Measurements from ENCODE around the gene AMBP. TPM values are rescaled to one million over a fixed set of nuclear protein-coding genes. Genes with fewer than 3 reads are reported as not detected.

Gene AMBP
- total RNA-seq, 1 donor from 2014 or later: under 0.01 TPM

DNA sequence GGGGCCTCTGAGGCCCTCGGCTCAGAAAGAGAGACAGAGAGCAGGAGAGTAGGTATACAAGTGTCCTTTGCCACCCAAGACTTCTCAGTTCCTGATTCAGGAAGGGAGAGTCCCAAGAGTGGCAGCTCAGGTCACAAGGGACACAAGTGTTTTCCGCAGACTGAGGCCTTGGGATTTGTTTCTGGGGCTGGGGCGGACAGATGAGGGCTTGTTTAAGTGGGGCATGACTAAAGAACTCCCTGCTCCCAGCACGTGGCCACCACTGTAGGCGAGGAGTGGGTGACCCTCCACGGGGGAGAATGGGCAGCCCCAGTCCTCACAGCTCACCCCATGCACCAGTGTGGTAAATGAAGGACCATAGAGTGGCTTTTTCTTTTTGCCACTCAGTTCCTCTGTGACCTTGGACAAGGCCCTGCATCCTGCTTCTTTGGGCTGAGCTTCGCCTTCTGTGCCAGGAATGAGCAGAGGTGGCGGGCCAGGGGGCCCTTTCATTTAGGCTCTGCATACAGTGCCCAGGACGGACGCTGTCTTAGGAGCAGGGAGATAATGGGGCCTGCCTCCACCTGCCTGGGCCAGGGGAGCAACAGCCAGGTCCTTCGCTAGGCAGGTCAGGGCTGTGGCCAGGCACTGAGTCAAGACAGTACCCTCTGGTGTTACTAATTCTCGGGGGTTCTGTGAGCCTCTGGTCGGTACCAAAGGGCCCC lies 50.8 kb downstream of the AMBP start:
- H3K9ac ChIP-seq (ENCODE audit: low read depth in 1 of 3, low read length in 3 of 3): no peak overlapping the region
- H3K4me3 ChIP-seq (ENCODE audit: low read length in 3 of 3): no peak overlapping the region
- peaks cover 0 to 7% (median 3%) of the 10 kb centered on the region in 3 donors for H3K9me3 ChIP-seq (ENCODE audit: control insufficient read depth in 3 of 3, low read length in 3 of 3)
- H3K27ac ChIP-seq (ENCODE audit: low read depth, low read length): no peak overlapping the region
- no peaks in the 10 kb centered on the region for H3K27me3 ChIP-seq (ENCODE audit: control insufficient read depth in 3 of 3, insufficient read depth in 3 of 3, low read length in 3 of 3)
- H3K36me3 ChIP-seq (ENCODE audit: control insufficient read depth in 3 of 3, insufficient read depth in 3 of 3, low read length in 3 of 3): peaks cover 0 to 26% (median 6%) of the 10 kb centered on the region in 3 donors
- H3K4me1 ChIP-seq (ENCODE audit: control insufficient read depth in 3 of 3, insufficient read depth in 3 of 3, low read length in 3 of 3): no peaks in the 10 kb centered on the region

DNA sequence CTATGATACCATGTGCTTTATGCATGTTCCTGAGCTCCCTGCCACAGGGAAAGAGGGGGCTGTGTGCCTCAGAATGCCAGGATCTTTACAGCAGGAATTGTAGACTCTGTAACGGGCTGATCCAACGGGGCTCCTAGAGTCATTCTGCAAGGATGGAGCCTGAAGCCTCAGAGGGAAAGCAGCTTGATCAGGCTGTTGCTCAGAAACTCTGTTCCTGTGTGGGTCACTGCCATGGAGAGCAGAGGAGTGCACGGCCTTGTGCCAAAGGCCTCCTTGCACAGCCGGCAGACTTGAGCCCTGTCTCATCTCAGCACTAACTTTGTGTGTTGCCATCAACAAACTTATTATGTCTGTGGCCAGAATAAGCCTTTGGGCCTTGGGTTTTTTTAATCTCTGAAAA lies 51.8 kb downstream of the AMBP start:
- H3K9ac ChIP-seq (ENCODE audit: low read depth in 1 of 3, low read length in 3 of 3): no peak overlapping the region
- no peak overlapping the region for H3K4me3 ChIP-seq (ENCODE audit: low read length in 3 of 3)
- peaks cover 0 to 30% (median 6%) of the 10 kb centered on the region in 3 donors for H3K36me3 ChIP-seq (ENCODE audit: control insufficient read depth in 3 of 3, insufficient read depth in 3 of 3, low read length in 3 of 3)
- H3K27me3 ChIP-seq (ENCODE audit: control insufficient read depth in 3 of 3, insufficient read depth in 3 of 3, low read length in 3 of 3): no peaks in the 10 kb centered on the region
- H3K9me3 ChIP-seq (ENCODE audit: control insufficient read depth in 3 of 3, low read length in 3 of 3): peaks cover 0 to 10% (median 3%) of the 10 kb centered on the region in 3 donors
- no peak overlapping the region for H3K27ac ChIP-seq (ENCODE audit: low read depth, low read length)
- no peaks in the 10 kb centered on the region for H3K4me1 ChIP-seq (ENCODE audit: control insufficient read depth in 3 of 3, insufficient read depth in 3 of 3, low read length in 3 of 3)

DNA sequence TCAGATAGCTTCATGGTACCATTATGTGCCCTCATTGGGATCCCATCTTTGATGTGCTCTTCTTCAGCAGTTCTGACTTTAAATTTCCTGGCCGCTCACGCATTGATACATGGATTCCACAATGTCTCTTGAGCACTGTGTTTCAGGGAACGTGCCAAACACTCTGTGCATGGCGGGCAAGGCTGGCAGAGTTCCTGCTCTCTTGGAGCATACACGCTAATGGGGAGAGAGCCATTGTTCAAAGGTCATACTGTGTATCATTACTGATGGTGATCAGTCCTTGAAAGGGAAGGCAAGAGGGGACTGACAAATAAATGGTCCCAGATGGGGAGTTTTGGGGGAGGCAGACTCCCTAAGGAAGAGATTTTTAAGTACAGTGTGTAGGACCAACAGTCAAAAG lies 52.3 kb downstream of the AMBP start:
- Histone ChIP-seq H3K27me3 (ENCODE audit: control insufficient read depth in 3 of 3, insufficient read depth in 3 of 3, low read length in 3 of 3) (no peaks in the 10 kb centered on the region), H3K36me3 (ENCODE audit: control insufficient read depth in 3 of 3, insufficient read depth in 3 of 3, low read length in 3 of 3) (peaks cover 0 to 28% (median 6%) of the 10 kb centered on the region in 3 donors), H3K4me3 (ENCODE audit: low read length in 3 of 3) (no peak overlapping the region), H3K27ac (ENCODE audit: low read depth, low read length) (no peak overlapping the region), H3K9ac (ENCODE audit: low read depth in 1 of 3, low read length in 3 of 3) (no peak overlapping the region), H3K9me3 (ENCODE audit: control insufficient read depth in 3 of 3, low read length in 3 of 3) (peaks cover 0 to 10% (median 3%) of the 10 kb centered on the region in 3 donors), H3K4me1 (ENCODE audit: control insufficient read depth in 3 of 3, insufficient read depth in 3 of 3, low read length in 3 of 3) (no peaks in the 10 kb centered on the region)

DNA sequence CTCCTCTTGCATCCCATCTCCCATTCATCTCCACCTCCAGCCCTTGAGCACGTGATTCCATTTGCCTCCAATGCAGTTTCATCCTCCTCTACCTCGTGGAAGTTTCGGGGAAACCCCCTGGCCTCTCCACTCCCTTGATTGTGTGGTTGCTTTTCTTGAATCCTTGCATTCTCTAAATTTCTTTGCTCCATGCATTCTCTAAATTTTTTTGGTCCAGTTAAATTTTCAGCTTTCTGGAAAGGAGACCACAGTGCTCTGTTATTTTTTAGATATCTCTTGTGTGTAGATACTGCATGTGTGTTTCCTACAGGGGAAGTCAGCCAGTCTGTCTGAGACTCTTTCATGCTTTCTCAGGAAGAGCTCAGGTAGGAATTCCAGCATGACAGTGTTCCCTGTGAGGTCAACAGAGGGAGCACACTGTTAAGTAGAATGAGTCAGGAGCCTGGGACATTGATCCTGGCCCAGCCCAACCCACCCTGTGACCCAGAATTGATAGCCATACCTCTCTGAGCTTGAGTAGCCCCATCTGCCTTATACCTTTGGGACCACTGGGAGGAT lies 52.8 kb downstream of the AMBP start:
- Histone ChIP-seq H3K4me3 (ENCODE audit: low read length in 3 of 3) (no peak overlapping the region), H3K36me3 (ENCODE audit: control insufficient read depth in 3 of 3, insufficient read depth in 3 of 3, low read length in 3 of 3) (peaks cover 0 to 24% (median 6%) of the 10 kb centered on the region in 3 donors), H3K27me3 (ENCODE audit: control insufficient read depth in 3 of 3, insufficient read depth in 3 of 3, low read length in 3 of 3) (no peaks in the 10 kb centered on the region), H3K27ac (ENCODE audit: low read depth, low read length) (no peak overlapping the region), H3K4me1 (ENCODE audit: control insufficient read depth in 3 of 3, insufficient read depth in 3 of 3, low read length in 3 of 3) (no peaks in the 10 kb centered on the region), H3K9me3 (ENCODE audit: control insufficient read depth in 3 of 3, low read length in 3 of 3) (peaks cover 0 to 10% (median 3%) of the 10 kb centered on the region in 3 donors), H3K9ac (ENCODE audit: low read depth in 1 of 3, low read length in 3 of 3) (no peak overlapping the region)

DNA sequence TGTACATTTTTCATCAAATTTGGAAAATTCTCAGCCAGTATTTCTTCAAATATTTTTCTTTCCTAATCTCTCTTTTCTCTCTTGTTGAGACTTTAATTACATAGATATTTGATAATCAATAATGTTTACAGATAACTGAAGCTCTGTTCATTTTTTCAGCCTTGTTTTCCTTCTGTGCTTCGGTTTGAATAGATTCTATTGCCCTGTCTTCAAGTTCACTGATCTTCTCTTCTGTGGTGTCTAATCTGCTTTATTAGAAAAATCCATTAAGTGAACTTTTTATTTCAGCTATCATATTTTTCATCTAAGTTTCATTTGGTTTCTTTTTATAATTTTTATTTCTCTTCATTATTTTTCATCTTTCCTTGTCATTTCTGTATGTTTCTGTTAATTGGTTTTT lies 54.1 kb downstream of the AMBP start:
- Histone ChIP-seq H3K4me1 (ENCODE audit: control insufficient read depth in 3 of 3, insufficient read depth in 3 of 3, low read length in 3 of 3) (no peaks in the 10 kb centered on the region), H3K9ac (ENCODE audit: low read depth in 1 of 3, low read length in 3 of 3) (no peak overlapping the region), H3K4me3 (ENCODE audit: low read length in 3 of 3) (no peak overlapping the region), H3K27ac (ENCODE audit: low read depth, low read length) (no peak overlapping the region), H3K9me3 (ENCODE audit: control insufficient read depth in 3 of 3, low read length in 3 of 3) (peaks cover 0 to 10% (median 3%) of the 10 kb centered on the region in 3 donors), H3K27me3 (ENCODE audit: control insufficient read depth in 3 of 3, insufficient read depth in 3 of 3, low read length in 3 of 3) (no peaks in the 10 kb centered on the region), H3K36me3 (ENCODE audit: control insufficient read depth in 3 of 3, insufficient read depth in 3 of 3, low read length in 3 of 3) (peaks cover 0 to 24% (median 6%) of the 10 kb centered on the region in 3 donors)

DNA sequence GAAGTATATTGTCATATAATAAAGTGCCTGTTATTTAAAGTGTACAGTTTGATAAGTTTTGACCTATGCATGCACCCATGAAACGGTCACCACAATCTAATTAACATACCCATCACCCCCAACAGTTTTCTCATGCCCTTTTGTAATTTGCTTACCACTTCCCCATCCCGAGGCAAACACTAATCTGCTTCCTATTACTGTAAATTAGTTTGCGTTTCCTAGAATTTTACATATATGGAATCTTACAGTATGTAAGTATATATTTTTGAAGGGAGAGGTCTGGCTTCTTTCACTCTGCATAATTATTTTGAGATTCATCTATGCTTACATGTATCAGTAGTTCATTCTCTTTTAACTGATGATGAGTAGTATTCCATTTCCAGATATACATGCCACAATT lies 56.5 kb downstream of the AMBP start:
- H3K9ac ChIP-seq (ENCODE audit: low read depth in 1 of 3, low read length in 3 of 3): no peak overlapping the region
- no peak overlapping the region for H3K4me3 ChIP-seq (ENCODE audit: low read length in 3 of 3)
- H3K4me1 ChIP-seq (ENCODE audit: control insufficient read depth in 3 of 3, insufficient read depth in 3 of 3, low read length in 3 of 3): no peaks in the 10 kb centered on the region
- peaks cover 0 to 10% (median 3%) of the 10 kb centered on the region in 3 donors for H3K9me3 ChIP-seq (ENCODE audit: control insufficient read depth in 3 of 3, low read length in 3 of 3)
- H3K27ac ChIP-seq (ENCODE audit: low read depth, low read length): no peak overlapping the region
- peaks cover 10 to 35% (median 15%) of the 10 kb centered on the region in 3 donors for H3K36me3 ChIP-seq (ENCODE audit: control insufficient read depth in 3 of 3, insufficient read depth in 3 of 3, low read length in 3 of 3)
- no peaks in the 10 kb centered on the region for H3K27me3 ChIP-seq (ENCODE audit: control insufficient read depth in 3 of 3, insufficient read depth in 3 of 3, low read length in 3 of 3)

DNA sequence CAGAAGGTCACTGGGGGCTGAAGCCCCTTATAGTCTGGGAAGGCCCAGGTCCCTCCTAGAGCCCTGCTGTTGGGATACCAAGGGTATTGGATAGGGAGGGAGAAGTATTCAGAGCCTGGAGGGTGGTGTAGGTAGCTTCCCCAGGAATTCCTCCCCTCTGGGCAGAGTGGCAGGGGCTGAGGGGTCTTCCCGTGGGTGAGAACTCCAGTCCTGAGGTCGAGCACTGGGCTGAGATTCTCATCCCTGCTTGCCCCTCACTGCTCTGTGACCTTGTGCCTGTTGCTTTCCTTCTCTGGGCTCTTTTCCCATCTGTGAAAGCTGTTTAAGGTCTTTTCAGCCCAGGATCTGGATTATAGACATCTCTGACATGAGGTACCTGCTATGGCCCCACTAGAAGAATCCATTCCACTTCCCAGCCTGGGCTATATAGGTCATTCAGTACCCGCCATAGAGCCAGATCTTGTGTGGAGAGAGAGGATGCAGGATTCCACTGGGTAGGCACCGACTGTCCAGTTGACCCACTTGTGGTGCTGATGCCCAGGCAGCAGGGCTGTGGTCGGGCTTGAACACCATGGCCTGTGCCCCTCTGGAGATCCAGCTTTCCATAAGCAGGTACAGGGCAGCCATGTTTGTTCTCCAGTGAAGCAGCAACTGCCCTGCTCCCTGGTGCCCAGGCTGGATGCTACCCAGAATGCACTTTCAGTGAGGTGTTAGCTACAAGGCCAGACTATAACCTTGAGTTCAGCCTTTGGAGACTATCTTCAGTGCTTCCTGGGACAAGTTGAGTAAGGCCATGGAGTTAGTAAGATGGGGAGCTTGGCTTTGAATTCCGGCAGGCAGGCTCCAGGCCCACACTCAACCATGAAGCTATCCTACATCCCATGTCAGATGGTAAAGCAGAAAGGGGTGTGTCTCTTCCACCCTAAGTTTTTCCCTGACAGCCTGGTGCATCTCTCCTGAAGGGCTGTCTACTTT lies 60.1 kb downstream of the AMBP start:
- H3K9me3 ChIP-seq (ENCODE audit: control insufficient read depth in 3 of 3, low read length in 3 of 3): peaks cover 0 to 10% (median 3%) of the 10 kb centered on the region in 3 donors
- no peaks in the 10 kb centered on the region for H3K4me1 ChIP-seq (ENCODE audit: control insufficient read depth in 3 of 3, insufficient read depth in 3 of 3, low read length in 3 of 3)
- H3K36me3 ChIP-seq (ENCODE audit: control insufficient read depth in 3 of 3, insufficient read depth in 3 of 3, low read length in 3 of 3): peaks cover 7 to 31% (median 16%) of the 10 kb centered on the region in 3 donors
- H3K9ac ChIP-seq (ENCODE audit: low read depth in 1 of 3, low read length in 3 of 3): no peak overlapping the region
- no peak overlapping the region for H3K27ac ChIP-seq (ENCODE audit: low read depth, low read length)
- H3K4me3 ChIP-seq (ENCODE audit: low read length in 3 of 3): no peak overlapping the region
- H3K27me3 ChIP-seq (ENCODE audit: control insufficient read depth in 3 of 3, insufficient read depth in 3 of 3, low read length in 3 of 3): no peaks in the 10 kb centered on the region

DNA sequence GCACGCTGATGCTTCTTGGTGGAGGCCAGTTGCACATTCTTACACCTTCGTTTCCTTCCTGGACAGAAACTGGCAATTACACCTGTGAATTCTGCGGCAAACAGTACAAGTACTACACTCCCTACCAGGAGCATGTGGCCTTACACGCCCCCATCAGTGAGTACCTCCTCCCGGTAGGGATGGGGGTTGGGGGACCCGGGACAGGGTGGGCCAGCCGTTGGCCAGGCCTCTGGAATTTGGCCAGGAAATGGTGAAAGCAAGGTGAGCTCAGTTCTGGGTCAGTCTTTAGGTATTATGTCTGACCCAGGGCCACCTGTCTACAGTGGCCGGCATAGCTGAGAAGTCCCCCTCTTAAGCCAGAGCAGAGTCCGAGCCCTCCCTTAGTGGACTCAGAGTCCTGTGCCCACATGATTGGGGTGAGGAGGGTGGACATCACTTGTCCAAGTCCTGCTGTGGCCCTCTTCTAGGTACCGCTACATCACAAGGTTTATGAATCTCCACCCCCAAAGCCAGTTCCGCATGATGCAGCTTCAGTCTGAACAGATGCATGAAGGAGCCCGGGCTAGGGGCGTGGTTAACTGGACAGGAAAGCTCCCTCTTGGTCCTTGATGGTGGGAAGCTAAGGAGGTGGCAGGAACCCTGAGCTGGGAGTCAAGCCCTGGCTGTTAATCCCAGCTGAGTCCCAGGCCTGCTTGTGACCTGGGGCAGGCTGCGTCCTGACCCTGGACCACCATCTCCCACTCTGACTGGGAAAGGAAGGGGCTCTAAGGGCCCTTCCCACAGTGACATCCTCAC lies 61.3 kb downstream of the AMBP start:
- peaks cover 7 to 29% (median 16%) of the 10 kb centered on the region in 3 donors for H3K36me3 ChIP-seq (ENCODE audit: control insufficient read depth in 3 of 3, insufficient read depth in 3 of 3, low read length in 3 of 3)
- H3K9me3 ChIP-seq (ENCODE audit: control insufficient read depth in 3 of 3, low read length in 3 of 3): peaks cover 0 to 3% (median 0%) of the 10 kb centered on the region in 3 donors
- no peaks in the 10 kb centered on the region for H3K4me1 ChIP-seq (ENCODE audit: control insufficient read depth in 3 of 3, insufficient read depth in 3 of 3, low read length in 3 of 3)
- no peak overlapping the region for H3K9ac ChIP-seq (ENCODE audit: low read depth in 1 of 3, low read length in 3 of 3)
- no peak overlapping the region for H3K4me3 ChIP-seq (ENCODE audit: low read length in 3 of 3)
- H3K27me3 ChIP-seq (ENCODE audit: control insufficient read depth in 3 of 3, insufficient read depth in 3 of 3, low read length in 3 of 3): no peaks in the 10 kb centered on the region
- no peak overlapping the region for H3K27ac ChIP-seq (ENCODE audit: low read depth, low read length)

DNA sequence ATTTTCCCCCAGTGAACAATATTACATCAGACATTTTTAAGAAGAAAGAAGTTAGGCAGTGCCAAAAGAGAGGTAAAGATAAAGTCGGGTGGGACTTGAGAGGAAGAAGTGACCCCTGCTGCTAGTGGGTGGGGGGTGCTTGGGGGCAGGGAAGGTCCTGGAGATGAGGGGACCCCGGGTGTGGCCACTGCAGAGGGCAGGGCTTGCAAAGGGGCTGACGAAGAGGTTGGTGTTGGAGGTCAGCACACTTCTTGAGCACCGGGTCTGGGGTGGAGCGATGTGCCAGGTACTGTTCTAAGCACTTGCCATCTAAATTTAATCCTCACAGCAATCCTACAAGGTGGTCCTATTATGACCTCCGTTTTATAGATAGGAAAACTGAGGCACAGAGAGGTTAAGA lies 62.0 kb downstream of the AMBP start:
- peaks cover 7 to 35% (median 16%) of the 10 kb centered on the region in 3 donors for H3K36me3 ChIP-seq (ENCODE audit: control insufficient read depth in 3 of 3, insufficient read depth in 3 of 3, low read length in 3 of 3)
- no peak overlapping the region for H3K27ac ChIP-seq (ENCODE audit: low read depth, low read length)
- H3K4me1 ChIP-seq (ENCODE audit: control insufficient read depth in 3 of 3, insufficient read depth in 3 of 3, low read length in 3 of 3): no peaks in the 10 kb centered on the region
- H3K4me3 ChIP-seq (ENCODE audit: low read length in 3 of 3): no peak overlapping the region
- no peaks in the 10 kb centered on the region for H3K9me3 ChIP-seq (ENCODE audit: control insufficient read depth in 3 of 3, low read length in 3 of 3)
- H3K27me3 ChIP-seq (ENCODE audit: control insufficient read depth in 3 of 3, insufficient read depth in 3 of 3, low read length in 3 of 3): no peaks in the 10 kb centered on the region
- no peak overlapping the region for H3K9ac ChIP-seq (ENCODE audit: low read depth in 1 of 3, low read length in 3 of 3)

Measured in skeletal muscle tissue (tissue), 4 donors.